K562 (cell line): ENCODE results near the gene WEE1. TPM values are rescaled to one million over a fixed set of nuclear protein-coding genes. Genes with fewer than 3 reads are reported as not detected.
A peak's percentile ranks its signal among the peaks of the same experiment; 100 is the strongest.

ENCODE experiments used
- C11orf30 ChIP-seq: fragments of 450-650 bp; IDR thresholded peaks from 2 replicates; pipeline ENCODE4 v1.6.1; 2016; ENCODE audit warnings: low read depth, mild to moderate bottlenecking
- CBX1 ChIP-seq: sonication (generic); IDR thresholded peaks from 2 replicates; pipeline ENCODE4 v1.6.1; 2016; ENCODE audit warnings: antibody characterized with exemption, low read depth, mild to moderate bottlenecking
- DPF2 ChIP-seq: fragments of 450-650 bp; IDR thresholded peaks from 2 replicates; pipeline ENCODE4 v1.6.1; 2016
- ESRRA ChIP-seq: fragments of 450-650 bp; IDR thresholded peaks from 2 replicates; pipeline ENCODE4 v1.6.1; 2014; ENCODE audit warnings: low read depth, mild to moderate bottlenecking, moderate library complexity, borderline replicate concordance
- ID3 ChIP-seq, 2 experiments: fragments of 250-450 bp in 1 of 2; fragments of 450-650 bp in 1 of 2; sonication (Bioruptor Pico) in 1 of 2; IDR thresholded peaks; 2 replicates each; pipeline versions ENCODE4 v1.6.1 to v1.8.0; 2016 to 2021; ENCODE audit warnings: mild to moderate bottlenecking in 2 of 2, moderate library complexity in 2 of 2, missing compliant biosample characterization in 1 of 2, missing genetic modification characterization in 1 of 2
- MECOM ChIP-seq: fragments of 250-450 bp; sonication (Bioruptor Pico); IDR thresholded peaks from 2 replicates; pipeline ENCODE4 v1.8.0; 2022; ENCODE audit warnings: inconsistent platforms
- NFE2 ChIP-seq: IDR thresholded peaks from 2 replicates; pipeline ENCODE4 v1.6.1; 2014; ENCODE audit warnings: antibody characterized with exemption, low read depth
- NFIC ChIP-seq: fragments of 450-650 bp; IDR thresholded peaks from 2 replicates; pipeline ENCODE4 v1.6.1; 2017; ENCODE audit warnings: mild to moderate bottlenecking, inconsistent platforms
- NFRKB ChIP-seq: fragments of 450-650 bp; IDR thresholded peaks from 2 replicates; pipeline ENCODE4 v1.6.1; 2016; ENCODE audit warnings: low read depth
- PRDM10 ChIP-seq: fragments of 450-650 bp; IDR thresholded peaks from 2 replicates; pipeline ENCODE4 v1.6.1; 2018; ENCODE audit not compliant: partially characterized antibody
- RAD51 ChIP-seq: fragments of 450-650 bp; IDR thresholded peaks from 2 replicates; pipeline ENCODE4 v1.7.1; 2016; ENCODE audit warnings: low read depth, mild to moderate bottlenecking, borderline replicate concordance
- SMARCA4 ChIP-seq: fragments of 450-650 bp; IDR thresholded peaks from 2 replicates; pipeline ENCODE4 v1.6.1; 2016
- TAF7 ChIP-seq: fragments of 450-650 bp; IDR thresholded peaks from 2 replicates; pipeline ENCODE4 v1.6.1; 2016; ENCODE audit warnings: missing genetic modification characterization, missing compliant biosample characterization
- TAF9B ChIP-seq: fragments of 450-650 bp; IDR thresholded peaks from 2 replicates; pipeline ENCODE4 v1.6.1; 2018; ENCODE audit warnings: mild to moderate bottlenecking; ENCODE audit not compliant: partially characterized antibody
- TCF3 ChIP-seq: sonication (generic); formaldehyde crosslinking; IDR thresholded peaks from 2 replicates; pipeline ENCODE4 v1.4.0; 2020; ENCODE audit warnings: mild to moderate bottlenecking, missing genetic modification reagents
- ZBTB49 ChIP-seq: sonication (generic); formaldehyde crosslinking; IDR thresholded peaks from 2 replicates; pipeline ENCODE4 v1.8.0; 2022; ENCODE audit warnings: missing genetic modification reagents, mild to moderate bottlenecking, borderline replicate concordance
- ZNF449 ChIP-seq: fragments of 250-450 bp; sonication (Bioruptor Pico); IDR thresholded peaks from 2 replicates; pipeline ENCODE4 v1.8.0; 2022; ENCODE audit warnings: moderate library complexity, mild to moderate bottlenecking, inconsistent platforms
- ZNF589 ChIP-seq: fragments of 200-800 bp; sonication (Bioruptor generic); IDR thresholded peaks from 2 replicates; pipeline ENCODE4 v1.6.1; 2016; ENCODE audit warnings: low read depth, missing genetic modification characterization, missing compliant biosample characterization
- polyA plus RNA-seq, 8 experiments: library from polyadenylated mRNA; depleted of rRNA in 4 of 8; stranded (reverse) in 5 of 8; unstranded in 3 of 8; fragments of >200 nt; fragmentation: Nextera tagmentation in 2 of 8; fragmentation: Illumina TruSeq in 1 of 8; extraction: Ambion mirVana in 2 of 8; extraction: Trizol in 1 of 8; gene quantifications; 2 replicates each; pipeline versions ENCODE4 v1.2.1 to v1.2.3, GENCODE V29; 2011 to 2014; ENCODE audit warnings: inconsistent platforms in 1 of 8, missing spikeins in 1 of 8
- total RNA-seq, 7 experiments: library from RNA; depleted of rRNA in 6 of 7; stranded (reverse); fragments of >200 nt in 6 of 7; fragmentation: Illumina TruSeq in 2 of 7; extraction: Trizol in 2 of 7; gene quantifications; 2 replicates each; pipeline versions ENCODE4 v1.2.1 to v1.2.3, GENCODE V29; 2011 to 2021; ENCODE audit warnings: low replicate concordance in 1 of 7

The WEE1 gene
- total and polyA plus RNA-seq, 9 of the 15 experiments (the other 6 are each of a cell fraction or from before 2014, with no cell fraction given) = 21.9 to 99.0 (median 67.4) TPM

GRCh38 chr11:9530020-9530621 lies 43.3 kb upstream of the WEE1 start (continued):
- no peak for TF ChIP-seq ZNF449
- TF ChIP-seq ZNF589 = peak; percentile 58
- TF ChIP-seq ID3 (CRISPR knock-in tag; IDR thresholded peaks at IDR 0.05) = no peak
- peak; percentile 54; the same call in 1 of the 2 replicates for TF ChIP-seq ID3 (tag; IDR thresholded peaks at IDR 0.05)
- TF ChIP-seq PRDM10 = peak; percentile 22
- TF ChIP-seq NFRKB = peak; percentile 47; the same call in 1 of the 2 replicates
- no peak for TF ChIP-seq ZBTB49 (CRISPR knock-in tag)
- TF ChIP-seq NFE2 = peak; percentile 45; the same call in 1 of the 2 replicates
- no peak for TF ChIP-seq TAF7
- TF ChIP-seq CBX1 = no peak
- no peak for TF ChIP-seq ESRRA
- no peak for TF ChIP-seq TAF9B
- 0 out of 2 replicates have a peak, but pooled peaks have one; percentile 15 for TF ChIP-seq RAD51
- peak; percentile 56 for TF ChIP-seq DPF2
- peak; percentile 69 for TF ChIP-seq C11orf30
- 0 out of 2 replicates have a peak, but pooled peaks have one; percentile 46 for TF ChIP-seq MECOM (CRISPR knock-in tag)
- TF ChIP-seq SMARCA4 = peak; percentile 33; the same call in 1 of the 2 replicates
- 0 out of 2 replicates have a peak, but pooled peaks have one; percentile 19 for TF ChIP-seq NFIC
- 0 out of 2 replicates have a peak, but pooled peaks have one; percentile 12 for TF ChIP-seq TCF3
